Measurements from ENCODE around the gene GRIA3.

Gene GRIA3

GRCh38 chrX:123201720-123202119 lies 17.6 kb downstream of the GRIA3 start:
- no peak for DNase-seq

DNA sequence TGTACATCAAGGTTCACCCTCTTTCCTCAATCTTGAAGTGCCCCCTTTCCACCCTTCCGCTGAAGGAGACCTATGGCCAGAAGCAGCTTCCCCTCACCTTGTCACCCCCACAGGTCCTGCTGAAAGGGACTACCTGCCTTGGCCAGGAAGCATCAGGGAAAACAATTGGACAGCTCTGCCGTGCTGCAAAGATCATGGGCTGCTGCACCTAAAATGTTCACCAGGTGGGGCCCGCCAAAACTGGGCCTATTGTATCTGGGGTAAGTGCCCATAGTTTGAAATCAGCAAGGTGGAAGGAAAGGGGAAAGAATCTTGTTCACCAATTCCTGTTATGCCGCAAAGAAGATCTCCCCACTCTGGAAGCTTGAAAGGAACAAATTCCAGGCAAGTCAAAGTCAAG lies 18.4 kb downstream of the GRIA3 start:
- no peak for DNase-seq

- DNase-seq, result no peak
These were observed 19.7 kb downstream of the GRIA3 start for GRCh38 chrX:123203772-123204171.

DNA sequence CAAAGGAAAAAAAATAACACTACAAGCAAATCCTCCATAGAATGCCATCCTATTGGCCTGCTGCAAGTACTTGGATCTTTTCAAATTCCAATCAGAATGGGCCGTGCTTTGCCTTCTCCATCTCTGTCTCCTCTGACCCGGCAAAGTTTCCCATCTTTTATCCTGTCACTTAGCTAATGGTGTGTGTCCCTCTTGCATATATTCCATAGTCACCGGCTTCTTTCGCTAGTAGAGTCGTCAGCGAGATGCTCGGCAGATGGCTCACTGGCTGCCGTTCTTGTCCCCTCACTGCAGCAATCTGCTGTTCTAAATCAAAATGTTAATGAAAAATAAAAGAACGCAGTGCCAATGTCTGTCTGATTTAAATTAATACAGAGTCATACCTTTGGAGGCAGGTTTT lies 22.1 kb downstream of the GRIA3 start:
- DNase-seq, result no peak

GRCh38 chrX:123210252-123210651 lies 26.2 kb downstream of the GRIA3 start:
- DNase-seq, result no peak

GRCh38 chrX:123215397-123216089 lies 31.5 kb downstream of the GRIA3 start:
- no peak for DNase-seq

DNA sequence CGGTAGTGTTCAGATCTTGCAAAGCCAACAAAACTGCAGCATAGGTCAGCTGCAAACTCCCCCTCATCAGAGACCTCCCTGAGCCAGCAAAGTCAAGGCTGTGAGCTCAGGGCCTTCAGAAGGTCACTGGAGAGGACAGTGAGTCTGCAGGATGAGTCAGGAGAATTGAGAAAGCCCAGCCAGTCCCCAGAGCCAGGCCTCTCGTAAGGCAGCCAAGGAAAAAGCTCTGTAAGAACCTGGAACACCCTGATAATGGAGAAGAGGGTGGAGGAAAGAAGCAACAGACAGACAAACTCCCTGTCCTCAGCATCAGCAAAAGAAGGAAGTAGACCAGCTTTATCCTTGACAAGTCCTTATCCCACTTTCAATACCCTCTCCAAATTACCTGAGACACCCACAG lies 33.0 kb downstream of the GRIA3 start:
- no peak for DNase-seq

DNA sequence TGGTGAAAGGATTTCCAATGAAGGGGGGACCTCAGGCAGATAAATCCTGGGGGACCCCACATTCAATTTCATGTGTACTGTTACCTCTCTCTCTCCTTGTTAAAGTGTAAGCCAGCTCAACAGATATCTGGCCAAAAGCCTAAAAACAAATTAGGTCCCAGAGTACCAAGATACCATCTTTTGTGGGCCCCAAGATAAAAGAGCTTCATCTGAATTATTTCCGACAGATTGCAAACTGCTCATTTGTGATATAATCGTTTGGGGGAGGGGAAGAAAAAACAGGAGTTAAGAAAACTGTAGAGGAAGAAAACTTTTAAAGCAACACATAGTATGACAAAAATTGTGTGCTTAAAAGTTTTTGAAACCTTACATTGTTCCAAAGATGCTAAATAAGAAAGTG lies 33.6 kb downstream of the GRIA3 start:
- no peak for DNase-seq

- no peak for DNase-seq
These were observed 35.8 kb downstream of the GRIA3 start for GRCh38 chrX:123219916-123220315.

DNA sequence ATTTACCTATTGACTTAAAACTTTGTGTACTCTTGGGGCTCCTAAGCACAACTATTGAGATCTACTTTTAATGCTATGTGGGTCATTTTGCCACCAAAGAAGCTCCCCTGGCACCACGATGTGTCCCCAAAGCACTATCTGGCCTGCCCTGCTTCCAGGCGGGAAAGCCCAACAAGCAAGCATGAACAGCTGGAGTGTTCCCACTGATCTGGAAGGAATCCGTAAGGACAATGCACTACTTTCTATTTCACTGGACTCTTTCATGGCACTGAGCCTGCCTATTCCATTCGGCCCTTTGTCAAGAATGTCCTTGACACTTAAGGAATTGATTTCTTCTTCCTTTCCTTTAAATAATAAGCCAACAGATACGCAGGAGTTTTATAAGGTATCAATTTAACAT lies 38.8 kb downstream of the GRIA3 start:
- no peak for DNase-seq

GRCh38 chrX:123223409-123223808 lies 39.3 kb downstream of the GRIA3 start:
- no peak for DNase-seq

GRCh38 chrX:123223859-123224258 lies 39.8 kb downstream of the GRIA3 start:
- no peak for DNase-seq

- no peak for DNase-seq
These were observed 46.7 kb downstream of the GRIA3 start for GRCh38 chrX:123230798-123231197.

DNA sequence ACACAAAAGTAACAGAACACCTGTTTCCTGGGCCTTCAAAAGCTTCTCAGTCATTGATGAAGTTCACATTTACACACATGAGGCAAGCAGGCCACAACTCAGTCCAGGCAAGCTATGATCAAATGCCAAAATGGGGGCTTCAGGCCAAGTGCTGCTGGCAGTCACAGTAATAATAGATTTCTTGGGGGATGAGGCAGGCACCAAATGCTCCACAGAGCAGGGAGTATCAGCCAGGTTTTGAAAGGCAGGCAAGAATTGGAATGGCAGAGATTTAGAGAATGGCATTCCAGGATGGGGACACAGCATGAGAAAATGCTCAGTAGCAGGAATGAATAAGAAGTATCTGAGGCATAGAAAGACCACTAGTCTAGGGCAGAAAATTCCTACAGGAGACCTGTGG lies 52.8 kb downstream of the GRIA3 start:
- no peak for DNase-seq

DNA sequence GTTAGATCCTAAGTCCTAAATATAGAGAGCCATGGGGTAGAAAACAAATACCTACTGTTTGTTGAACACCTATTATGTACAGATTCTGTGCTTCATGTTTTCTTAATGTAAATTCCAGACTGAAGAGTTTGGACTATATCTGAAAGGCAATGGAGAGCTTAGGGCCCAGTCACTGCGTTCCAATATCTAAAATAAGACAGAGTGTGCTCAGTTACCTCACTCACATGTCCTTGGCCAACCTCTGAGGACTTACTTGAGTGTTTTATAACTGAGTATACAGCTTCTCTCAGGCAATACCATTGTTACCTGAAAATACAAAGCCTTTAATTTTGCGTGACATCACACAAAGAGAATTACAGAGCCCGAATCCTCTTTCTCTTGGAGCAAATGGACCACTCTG lies 53.2 kb downstream of the GRIA3 start:
- no peak for DNase-seq

- DNase-seq, result no peak
These were observed 70.4 kb downstream of the GRIA3 start for GRCh38 chrX:123254457-123254856.

DNA sequence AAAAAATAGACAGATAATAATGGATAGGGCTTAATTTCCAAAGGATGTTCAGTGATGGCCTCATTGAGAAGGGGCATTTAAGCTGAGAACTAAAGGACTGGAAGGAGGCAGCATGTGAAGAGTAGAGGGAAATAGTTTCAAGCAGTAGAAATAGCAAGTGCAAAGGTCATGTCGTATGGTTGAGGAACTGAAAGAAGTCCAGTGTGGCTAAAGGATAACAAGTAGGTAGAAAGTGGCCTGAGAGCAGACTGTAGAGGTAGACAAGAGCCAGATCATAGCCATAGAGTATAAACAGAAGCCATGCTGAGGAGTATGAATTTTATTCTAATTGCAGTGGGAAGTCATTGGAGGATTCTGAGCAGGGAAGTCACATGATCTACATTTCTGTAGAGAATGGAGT lies 72.3 kb downstream of the GRIA3 start:
- DNase-seq, result no peak

GRCh38 chrX:123260920-123261418 lies 76.9 kb downstream of the GRIA3 start:
- DNase-seq, result no peak

- DNase-seq, result no peak
These were observed 79.2 kb downstream of the GRIA3 start for GRCh38 chrX:123263270-123263669.

- DNase-seq, result no peak
These were observed 79.7 kb downstream of the GRIA3 start for GRCh38 chrX:123263747-123264146.

- no peak for DNase-seq
These were observed 83.1 kb downstream of the GRIA3 start for GRCh38 chrX:123267220-123267619.

GRCh38 chrX:123271902-123272301 lies 87.8 kb downstream of the GRIA3 start:
- DNase-seq, result no peak

- DNase-seq, result no peak
These were observed 88.6 kb downstream of the GRIA3 start for GRCh38 chrX:123272630-123273029.

GRCh38 chrX:123274796-123275195 lies 90.7 kb downstream of the GRIA3 start:
- no peak for DNase-seq

- DNase-seq, result no peak
These were observed 93.3 kb downstream of the GRIA3 start for GRCh38 chrX:123277347-123277746.
